Measurements from ENCODE around the gene ZBED4.

DNA sequence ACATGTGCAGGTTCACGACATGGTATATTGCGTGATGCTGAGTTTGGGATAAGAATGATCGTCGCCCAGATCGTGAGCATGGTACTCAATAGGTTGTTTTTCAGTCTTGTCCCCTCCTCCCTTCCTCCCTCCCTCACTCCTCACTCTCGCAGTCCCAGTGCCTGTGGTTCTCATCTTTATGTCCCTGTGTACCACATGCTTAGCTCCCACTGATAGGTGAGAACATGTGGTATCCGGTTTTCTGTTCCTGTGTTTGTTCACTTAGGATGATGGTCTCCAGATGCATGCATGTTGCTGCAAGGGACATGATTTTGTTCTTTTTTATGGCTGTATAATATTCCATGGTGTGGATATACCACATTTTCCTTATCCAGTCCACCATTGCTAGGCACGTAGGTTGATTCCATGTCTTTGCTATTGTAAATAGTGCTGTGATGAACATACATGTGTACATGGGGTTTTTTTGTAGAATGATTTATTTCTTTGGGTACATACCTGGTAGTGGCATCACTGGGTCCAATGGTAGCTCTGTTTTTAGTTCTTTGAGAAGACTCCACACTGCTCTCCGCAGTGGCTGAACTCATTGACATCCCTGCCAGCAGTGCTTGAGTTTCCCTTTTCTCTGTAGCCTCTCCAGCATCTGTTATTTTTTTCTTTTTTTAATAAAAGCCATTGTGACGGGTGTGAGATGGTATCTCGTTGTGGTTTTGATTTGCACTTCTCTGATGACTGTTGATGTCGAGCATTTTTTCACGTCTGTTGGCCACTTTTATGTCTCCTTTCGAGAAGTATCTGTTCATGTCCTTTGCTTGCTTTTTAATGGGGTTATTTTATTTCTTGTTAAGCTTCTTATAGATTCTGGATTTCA is 16.4 kb downstream of the ZBED4 start:
- TF ChIP-seq EZH2 (IDR thresholded peaks at IDR 0.05), result no peak
- TF ChIP-seq, protein P1, sequence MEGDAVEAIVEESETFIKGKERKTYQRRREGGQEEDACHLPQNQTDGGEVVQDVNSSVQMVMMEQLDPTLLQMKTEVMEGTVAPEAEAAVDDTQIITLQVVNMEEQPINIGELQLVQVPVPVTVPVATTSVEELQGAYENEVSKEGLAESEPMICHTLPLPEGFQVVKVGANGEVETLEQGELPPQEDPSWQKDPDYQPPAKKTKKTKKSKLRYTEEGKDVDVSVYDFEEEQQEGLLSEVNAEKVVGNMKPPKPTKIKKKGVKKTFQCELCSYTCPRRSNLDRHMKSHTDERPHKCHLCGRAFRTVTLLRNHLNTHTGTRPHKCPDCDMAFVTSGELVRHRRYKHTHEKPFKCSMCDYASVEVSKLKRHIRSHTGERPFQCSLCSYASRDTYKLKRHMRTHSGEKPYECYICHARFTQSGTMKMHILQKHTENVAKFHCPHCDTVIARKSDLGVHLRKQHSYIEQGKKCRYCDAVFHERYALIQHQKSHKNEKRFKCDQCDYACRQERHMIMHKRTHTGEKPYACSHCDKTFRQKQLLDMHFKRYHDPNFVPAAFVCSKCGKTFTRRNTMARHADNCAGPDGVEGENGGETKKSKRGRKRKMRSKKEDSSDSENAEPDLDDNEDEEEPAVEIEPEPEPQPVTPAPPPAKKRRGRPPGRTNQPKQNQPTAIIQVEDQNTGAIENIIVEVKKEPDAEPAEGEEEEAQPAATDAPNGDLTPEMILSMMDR (IDR thresholded peaks at IDR 0.05 in 2 of 3, conservative IDR thresholded peaks at IDR 0.05 in 1 of 3; ENCODE audit: borderline replicate concordance in 1 of 3, insufficient read depth in 1 of 3, low read depth in 2 of 3, low read length in 2 of 3), result no peak
- no peak for TF ChIP-seq EGR1 (IDR thresholded peaks at IDR 0.05; ENCODE audit: low read depth)
- TF ChIP-seq JUND (IDR thresholded peaks at IDR 0.05), result no peak
- TF ChIP-seq FOSL1 (IDR thresholded peaks at IDR 0.05; ENCODE audit: low read depth), result no peak
